HL-60 (cell line): ENCODE results near the gene CRHBP.

ENCODE experiments used
- CTCF ChIP-seq: IDR thresholded peaks from one replicate; pipeline ENCODE4 v1.5.1; 2011; ENCODE audit warnings: low read length, control low read depth, inconsistent platforms; ENCODE audit not compliant: insufficient read depth
- GABPA ChIP-seq: IDR thresholded peaks from 2 replicates; pipeline ENCODE4 v1.6.1; 2012; ENCODE audit warnings: low read depth
- POLR2AphosphoS5 ChIP-seq: IDR thresholded peaks from 2 replicates; pipeline ENCODE4 v1.6.1; 2012; ENCODE audit warnings: low read depth
- REST ChIP-seq: IDR thresholded peaks from 2 replicates; pipeline ENCODE4 v1.6.1; 2012; ENCODE audit warnings: low read depth; ENCODE audit not compliant: insufficient replicate concordance
- SPI1 ChIP-seq: IDR thresholded peaks from 2 replicates; pipeline ENCODE4 v1.6.1; 2012; ENCODE audit warnings: low read depth, mild to moderate bottlenecking, borderline replicate concordance

- no peak for TF ChIP-seq CTCF
- no peak for TF ChIP-seq POLR2AphosphoS5
- no peak for TF ChIP-seq GABPA
- TF ChIP-seq REST = no peak
- TF ChIP-seq SPI1 = no peak
These were observed 18.7 kb downstream of the CRHBP start for GRCh38 chr5:76971511-76971910.
